SK-N-SH (cell line): ENCODE data around the gene ERC1.

ENCODE experiments used
- EZH2phosphoT487 ChIP-seq: fragments of 200-600 bp; sonication (generic); IDR thresholded peaks from 2 replicates; pipeline ENCODE4 v1.6.1; 2017; ENCODE audit warnings: low read depth, mixed run types, mild to moderate bottlenecking, antibody characterized with exemption, moderate library complexity, borderline replicate concordance
- NFIC ChIP-seq: IDR thresholded peaks from 2 replicates; pipeline ENCODE4 v1.4.0; 2012; ENCODE audit warnings: borderline replicate concordance
- SMC3 ChIP-seq: IDR thresholded peaks from 2 replicates; pipeline ENCODE4 v1.6.1; 2012; ENCODE audit warnings: low read depth, low read length, improper control_type of control experiment
- TAF1 ChIP-seq: IDR thresholded peaks from 2 replicates; pipeline ENCODE4 v1.6.1; 2012; ENCODE audit warnings: low read depth, mild to moderate bottlenecking, low read length, moderate library complexity, borderline replicate concordance
- TCF12 ChIP-seq: IDR thresholded peaks from 2 replicates; pipeline ENCODE4 v1.4.0; 2012
- TEAD4 ChIP-seq: IDR thresholded peaks from 2 replicates; pipeline ENCODE4 v1.4.0; 2012; ENCODE audit warnings: mild to moderate bottlenecking, borderline replicate concordance; ENCODE audit not compliant: insufficient read depth
- TF ChIP-seq, protein P1 (sequence below): fragments of 200-600 bp; sonication (generic); IDR thresholded peaks from 2 replicates; pipeline ENCODE4 v1.6.1; 2017; ENCODE audit warnings: antibody characterized with exemption, mild to moderate bottlenecking, moderate library complexity

DNA sequence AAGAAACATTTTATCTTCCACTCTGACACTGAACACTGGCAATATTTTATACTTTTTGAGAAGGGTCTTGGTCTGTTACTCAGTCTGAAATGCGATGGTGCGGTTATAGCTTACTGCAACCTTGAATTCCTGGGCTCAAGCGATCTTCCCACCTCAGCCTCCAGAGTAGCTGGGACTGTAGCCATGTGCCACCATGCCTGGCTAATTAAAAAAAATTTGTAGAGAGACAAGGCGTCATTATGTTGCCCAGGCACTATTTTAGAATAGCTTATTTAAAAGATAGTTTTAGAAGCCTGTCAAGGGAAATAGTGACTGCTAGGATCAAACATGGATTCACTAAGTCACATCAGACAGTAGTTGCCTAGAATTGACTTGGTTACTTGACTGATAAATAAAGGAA lies 5.9 kb downstream of the ERC1 start:
- TF ChIP-seq TAF1 = no peak
- TF ChIP-seq, protein P1, sequence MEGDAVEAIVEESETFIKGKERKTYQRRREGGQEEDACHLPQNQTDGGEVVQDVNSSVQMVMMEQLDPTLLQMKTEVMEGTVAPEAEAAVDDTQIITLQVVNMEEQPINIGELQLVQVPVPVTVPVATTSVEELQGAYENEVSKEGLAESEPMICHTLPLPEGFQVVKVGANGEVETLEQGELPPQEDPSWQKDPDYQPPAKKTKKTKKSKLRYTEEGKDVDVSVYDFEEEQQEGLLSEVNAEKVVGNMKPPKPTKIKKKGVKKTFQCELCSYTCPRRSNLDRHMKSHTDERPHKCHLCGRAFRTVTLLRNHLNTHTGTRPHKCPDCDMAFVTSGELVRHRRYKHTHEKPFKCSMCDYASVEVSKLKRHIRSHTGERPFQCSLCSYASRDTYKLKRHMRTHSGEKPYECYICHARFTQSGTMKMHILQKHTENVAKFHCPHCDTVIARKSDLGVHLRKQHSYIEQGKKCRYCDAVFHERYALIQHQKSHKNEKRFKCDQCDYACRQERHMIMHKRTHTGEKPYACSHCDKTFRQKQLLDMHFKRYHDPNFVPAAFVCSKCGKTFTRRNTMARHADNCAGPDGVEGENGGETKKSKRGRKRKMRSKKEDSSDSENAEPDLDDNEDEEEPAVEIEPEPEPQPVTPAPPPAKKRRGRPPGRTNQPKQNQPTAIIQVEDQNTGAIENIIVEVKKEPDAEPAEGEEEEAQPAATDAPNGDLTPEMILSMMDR = no peak
- TF ChIP-seq SMC3 = no peak
- no peak for TF ChIP-seq TCF12
- no peak for TF ChIP-seq TEAD4
- TF ChIP-seq EZH2phosphoT487 = no peak
- TF ChIP-seq NFIC = no peak
